ENCODE measurements around the gene NUCB1. TPM values are rescaled to one million over a fixed set of nuclear protein-coding genes. Genes with fewer than 3 reads are reported as not detected.

NUCB1 gene
- total RNA-seq, 1 experiment from 2014 or later, result 125 TPM

- Histone ChIP-seq H3K14ac (ENCODE audit: insufficient read depth, low read length) (no peak overlapping the region), H3K79me1 (ENCODE audit: insufficient read depth, low read depth, low read length, poor library complexity, severe bottlenecking) (no peaks in the 10 kb centered on the region), H3K4me2 (ENCODE audit: insufficient read depth, insufficient read length, low read length) (no peak overlapping the region), H3K4ac (ENCODE audit: low read depth, low read length) (no peak overlapping the region), H2BK5ac (ENCODE audit: insufficient read length, low read length) (no peak overlapping the region), H3K23me2 (ENCODE audit: insufficient read length, low read depth, low read length, poor library complexity, severe bottlenecking) (no peaks in the 10 kb centered on the region), H4K8ac (replicated peaks; ENCODE audit: insufficient read length, low read depth, low read length) (no peak overlapping the region), H2BK120ac (ENCODE audit: low read depth, low read length, poor library complexity, severe bottlenecking) (no peak overlapping the region), H3K23ac (ENCODE audit: insufficient read length, low read depth, low read length) (no peak overlapping the region), H3K9ac (ENCODE audit: extremely low read depth, insufficient read length, low read length) (no peak overlapping the region), H3K56ac (ENCODE audit: insufficient read length, low read depth, low read length) (no peak overlapping the region), H3T11ph (ENCODE audit: low read length) (no peak overlapping the region), H3K27me3 (ENCODE audit: insufficient read depth, low read length) (no peaks in the 10 kb centered on the region), H3K9me3 (ENCODE audit: control insufficient read depth, low read depth, low read length) (no peaks in the 10 kb centered on the region), H2AK5ac (ENCODE audit: insufficient read length, low read length) (no peak overlapping the region), H4K20me1 (ENCODE audit: control insufficient read depth, insufficient read depth, insufficient read length) (no peaks in the 10 kb centered on the region), H2BK15ac (ENCODE audit: low read depth, low read length) (no peak overlapping the region), H2BK12ac (ENCODE audit: insufficient read length, low read depth, low read length) (no peak overlapping the region), H2AFZ (ENCODE audit: low read length) (no peak overlapping the region), H3K4me1 (ENCODE audit: insufficient read depth, low read length) (no peaks in the 10 kb centered on the region), H2BK20ac (ENCODE audit: low read depth, low read length, poor library complexity, severe bottlenecking) (no peak overlapping the region), H3K27ac (ENCODE audit: insufficient read length, low read depth, low read length) (no peak overlapping the region), H3K18ac (ENCODE audit: insufficient read length, low read depth, low read length) (no peak overlapping the region), H3K79me2 (ENCODE audit: insufficient read depth, low read length) (no peaks in the 10 kb centered on the region), H4K5ac (ENCODE audit: insufficient read length, low read depth, low read length) (no peak overlapping the region), H4K91ac (ENCODE audit: insufficient read length, low read depth, low read length) (no peak overlapping the region)
- Mint-ChIP-seq H3K4me1 (no peaks in the 10 kb centered on the region), H3K27ac (no peak overlapping the region), H3K4me3 (no peak overlapping the region), H3K27me3 (ENCODE audit: low read depth) (peaks cover 12% of the 10 kb centered on the region), H3K36me3 (ENCODE audit: insufficient read depth in 1 of 3, low read depth in 3 of 3) (peaks cover 0 to 1% (median 0%) of the 10 kb centered on the region in 3 experiments; a peak in 2 of 7 replicates), H3K9me3 (no peaks in the 10 kb centered on the region; a peak in 2 of 5 replicates)
- no peak for TF ChIP-seq CTCF (conservative IDR thresholded peaks at IDR 0.05)
- WGBS (ENCODE audit: extremely low coverage, insufficient read length, low lambda C conversion rate), result no CpG with 5 or more reads among the region's 3 CpGs
- no peak for DNase-seq
Observed at GRCh38 chr19:48947258-48947542, 47.1 kb downstream of the NUCB1 start.

All from H9 (cell line).